Medulla oblongata (tissue), 1 donor: ENCODE measurements around the gene BHLHA15.
A peak's percentile ranks its signal among the peaks of the same experiment; 100 is the strongest.

ENCODE experiments used
- DNase-seq: peaks from one replicate; pipeline ENCODE4 v3.0.0-alpha.2; 2015; ENCODE audit errors: extremely low spot score

Gene BHLHA15

GRCh38 chr7:98211221-98211675, at the start of gene BHLHA15:
TSS of gene BHLHA15 (plus strand) at chr7:98211439. CDS start at chr7:98212310, 871 bp downstream.
- DNase-seq = no peak

DNA sequence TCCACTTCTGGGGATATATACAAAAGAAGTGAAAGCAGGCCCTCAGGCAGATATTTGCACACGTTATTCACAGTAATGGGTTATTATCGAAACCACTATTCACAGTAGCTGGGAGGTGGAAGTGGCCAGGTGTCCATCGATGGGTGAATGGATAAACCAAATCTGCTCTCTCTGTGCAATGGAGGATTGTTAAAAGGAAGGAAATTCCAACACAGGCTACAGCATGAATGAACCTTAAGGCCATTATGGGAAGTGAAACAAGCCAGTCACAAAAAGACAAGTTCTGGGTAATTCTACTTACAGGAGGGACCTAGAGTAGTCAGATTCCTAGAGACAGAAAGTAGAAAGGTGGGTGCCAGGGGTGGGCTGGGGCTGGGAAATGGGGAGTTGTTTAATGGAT, 48.5 kb upstream of the BHLHA15 start:
- DNase-seq = no peak

DNA sequence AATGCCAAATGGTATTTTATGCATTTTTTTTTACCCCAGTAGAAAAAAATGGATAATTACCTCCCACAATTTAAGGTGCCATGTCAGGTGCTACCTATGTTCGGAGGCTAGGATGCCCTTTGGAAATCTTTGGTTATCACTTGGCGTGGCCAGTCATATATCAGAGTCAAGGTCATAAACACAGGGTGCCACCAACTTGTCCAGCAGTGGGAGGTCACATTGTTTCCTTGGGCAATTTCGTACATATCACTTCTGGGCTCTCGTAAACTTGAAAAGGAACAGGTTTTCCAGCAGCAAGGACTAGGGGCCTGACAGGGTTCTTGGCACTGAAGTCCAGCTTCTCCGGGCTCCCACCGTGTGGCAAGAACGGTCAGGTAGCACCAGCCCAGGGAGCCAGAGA, 48.0 kb upstream of the BHLHA15 start:
- no peak for DNase-seq

DNA sequence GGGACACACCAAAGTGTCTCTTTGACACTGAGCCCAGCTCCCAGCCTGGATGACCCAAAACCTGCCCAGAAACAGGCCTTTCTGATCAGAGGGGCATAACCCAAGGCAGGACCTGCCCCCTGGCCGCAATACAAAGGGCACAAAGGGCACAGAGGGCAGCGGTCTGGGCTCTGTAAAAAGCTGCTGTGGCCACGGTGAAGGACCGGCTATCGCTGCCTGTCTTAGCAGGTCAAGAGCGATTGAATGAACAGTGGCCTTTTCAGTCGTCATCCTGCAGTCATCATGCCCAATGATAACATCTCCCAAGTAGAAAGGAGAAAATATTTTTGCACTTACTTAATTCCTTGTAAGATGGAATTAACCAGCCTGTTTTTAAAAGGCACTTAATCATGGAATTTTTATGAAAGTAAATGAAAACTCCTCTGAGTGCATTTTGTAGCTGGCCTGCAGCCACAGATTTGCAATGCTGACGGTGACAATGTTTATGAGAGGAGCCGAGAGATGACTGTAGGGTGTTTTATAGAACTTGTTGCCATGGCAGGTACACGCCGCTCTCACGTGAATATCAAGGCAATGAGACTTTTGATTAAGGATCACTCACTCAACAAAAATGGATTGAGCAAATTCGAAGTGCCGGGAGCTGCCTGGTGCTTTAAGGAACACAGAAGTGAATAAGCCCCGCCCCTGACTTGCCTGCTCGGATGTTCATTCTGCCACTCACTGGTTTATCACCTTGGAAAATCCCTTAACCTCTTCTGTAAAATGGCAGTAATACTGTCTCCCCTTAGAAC, 47.3 kb upstream of the BHLHA15 start:
- no peak for DNase-seq

- peak; percentile 49 for DNase-seq
Observed at GRCh38 chr7:98165827-98166667, 45.2 kb upstream of the BHLHA15 start.

GRCh38 chr7:98166668-98166970, 44.6 kb upstream of the BHLHA15 start:
- DNase-seq = no peak

- DNase-seq = no peak
Observed at GRCh38 chr7:98167653-98168052, 43.6 kb upstream of the BHLHA15 start.

DNA sequence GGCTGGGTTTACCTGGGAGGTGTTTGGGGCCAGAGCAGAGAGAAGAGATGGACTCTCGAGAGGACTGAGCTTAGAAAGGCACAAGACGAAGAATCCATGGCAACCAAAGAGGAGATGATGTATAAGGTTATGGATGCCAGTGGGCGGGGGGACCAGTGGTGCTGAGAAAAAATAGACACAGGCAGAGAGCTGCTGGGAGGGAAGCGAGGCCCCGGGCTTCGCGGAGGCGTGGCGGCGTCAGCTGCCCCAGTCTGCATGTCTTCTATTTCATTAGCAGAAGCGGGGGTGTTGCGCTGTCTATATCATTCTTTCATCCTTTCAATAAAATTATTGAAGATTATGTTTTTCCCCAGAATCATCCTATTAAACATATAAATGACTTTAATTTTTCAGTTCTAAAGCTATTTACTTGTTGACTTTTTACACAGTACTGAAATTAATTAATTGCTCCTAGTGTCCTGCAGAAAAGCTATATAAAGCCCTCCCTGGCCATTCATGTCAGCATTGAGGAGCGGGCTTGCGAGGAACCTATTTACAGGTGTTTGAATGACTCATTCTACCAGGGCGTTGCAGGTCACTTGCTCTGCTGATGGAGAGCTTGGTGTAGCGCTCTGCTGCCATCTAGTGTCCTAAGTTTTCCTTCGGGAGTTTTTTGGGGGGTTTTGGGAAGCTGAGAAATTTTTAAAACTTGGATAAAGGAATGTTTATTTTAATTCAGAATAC, 42.9 kb upstream of the BHLHA15 start:
- peak; percentile 75 for DNase-seq

- DNase-seq = no peak
Observed at GRCh38 chr7:98168904-98169621, 42.2 kb upstream of the BHLHA15 start.

- DNase-seq = peak; percentile 34
Observed at GRCh38 chr7:98170966-98171365, 40.3 kb upstream of the BHLHA15 start.

DNA sequence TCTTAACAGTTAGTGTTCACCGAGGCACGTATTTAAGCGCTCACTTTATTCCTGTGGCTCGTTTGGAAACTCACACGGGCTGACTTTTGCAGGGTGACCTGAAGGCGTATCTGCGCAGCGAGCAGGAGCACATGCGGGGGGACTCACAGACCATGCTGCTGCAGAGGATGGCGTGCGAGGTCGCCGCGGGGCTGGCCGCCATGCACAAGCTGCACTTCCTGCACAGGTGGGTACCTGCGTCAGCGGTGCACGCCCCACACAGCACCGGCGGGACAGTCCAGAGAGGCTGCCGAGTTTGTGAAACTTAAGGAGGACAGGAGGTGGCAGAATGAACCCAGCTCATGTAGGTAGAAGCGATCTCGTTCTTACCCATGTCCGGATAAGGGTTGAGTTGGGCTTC, 39.8 kb upstream of the BHLHA15 start:
- DNase-seq = no peak

DNA sequence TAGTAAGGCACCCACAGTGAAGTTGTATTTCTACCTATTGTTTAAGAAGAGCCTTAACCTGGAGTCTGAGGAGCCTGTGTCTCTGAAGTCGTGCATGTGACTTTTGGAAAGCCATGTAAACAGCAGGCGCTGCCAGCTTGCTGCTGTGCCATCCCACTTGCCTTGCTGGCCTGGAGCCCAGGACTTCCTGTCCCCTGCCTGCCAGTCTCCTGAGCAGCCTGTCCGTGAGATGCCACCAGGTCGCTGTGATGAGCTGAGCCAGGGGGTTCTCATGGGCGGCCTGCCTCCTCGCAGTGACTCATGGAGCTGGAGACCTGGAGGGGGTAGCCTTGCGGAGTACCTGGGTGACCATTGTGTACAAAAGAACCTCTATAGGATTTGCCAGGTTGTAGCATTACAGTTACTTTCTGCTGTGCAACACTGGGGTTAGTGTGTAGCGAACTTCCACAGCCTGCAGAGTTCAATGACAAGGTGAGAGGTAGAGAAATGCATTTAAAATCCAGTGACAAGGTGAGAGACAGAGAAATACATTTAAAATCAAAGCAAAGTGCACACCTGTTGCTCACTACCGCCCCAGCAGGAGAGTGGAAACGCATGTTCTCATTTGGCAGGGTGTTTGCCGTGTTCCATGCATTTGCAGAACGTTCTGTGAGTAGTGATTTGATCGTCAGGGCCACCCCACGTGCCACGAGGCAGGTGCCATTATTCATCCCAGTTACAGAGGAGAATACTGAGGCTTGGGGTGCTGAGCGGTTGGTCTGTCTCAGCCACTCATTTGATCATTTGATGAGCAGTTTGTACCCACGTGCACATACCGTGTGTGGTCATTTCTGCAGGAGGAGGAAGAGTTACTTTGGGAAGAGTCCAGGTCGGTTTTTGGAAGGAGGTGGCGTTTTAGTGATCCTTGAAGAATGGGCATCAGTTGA, 36.6 kb upstream of the BHLHA15 start:
- peak; percentile 69 for DNase-seq

- no peak for DNase-seq
Observed at GRCh38 chr7:98175260-98175940, 35.8 kb upstream of the BHLHA15 start.

GRCh38 chr7:98177553-98177952, 33.7 kb upstream of the BHLHA15 start:
- no peak for DNase-seq

DNA sequence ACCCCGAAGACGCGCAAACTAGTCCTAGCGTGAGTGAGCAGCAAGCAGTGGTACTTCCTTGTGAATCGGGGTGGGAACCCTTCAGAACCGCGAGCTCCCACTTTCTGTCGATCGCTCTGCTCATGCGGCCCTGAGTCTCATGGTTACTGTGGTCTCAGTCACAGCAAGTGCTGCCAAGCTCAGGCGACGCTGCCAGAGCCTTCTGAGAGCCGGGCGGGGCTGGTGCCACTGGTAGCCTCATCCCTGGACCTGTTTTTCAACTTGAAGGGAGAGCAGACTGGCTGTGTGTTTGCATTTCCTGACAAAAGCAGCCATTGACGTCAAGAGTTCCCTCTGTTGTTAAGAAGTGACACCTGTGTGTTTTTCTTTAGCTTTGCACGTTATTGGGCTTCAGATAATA, 32.9 kb upstream of the BHLHA15 start:
- peak; percentile 85 for DNase-seq

DNA sequence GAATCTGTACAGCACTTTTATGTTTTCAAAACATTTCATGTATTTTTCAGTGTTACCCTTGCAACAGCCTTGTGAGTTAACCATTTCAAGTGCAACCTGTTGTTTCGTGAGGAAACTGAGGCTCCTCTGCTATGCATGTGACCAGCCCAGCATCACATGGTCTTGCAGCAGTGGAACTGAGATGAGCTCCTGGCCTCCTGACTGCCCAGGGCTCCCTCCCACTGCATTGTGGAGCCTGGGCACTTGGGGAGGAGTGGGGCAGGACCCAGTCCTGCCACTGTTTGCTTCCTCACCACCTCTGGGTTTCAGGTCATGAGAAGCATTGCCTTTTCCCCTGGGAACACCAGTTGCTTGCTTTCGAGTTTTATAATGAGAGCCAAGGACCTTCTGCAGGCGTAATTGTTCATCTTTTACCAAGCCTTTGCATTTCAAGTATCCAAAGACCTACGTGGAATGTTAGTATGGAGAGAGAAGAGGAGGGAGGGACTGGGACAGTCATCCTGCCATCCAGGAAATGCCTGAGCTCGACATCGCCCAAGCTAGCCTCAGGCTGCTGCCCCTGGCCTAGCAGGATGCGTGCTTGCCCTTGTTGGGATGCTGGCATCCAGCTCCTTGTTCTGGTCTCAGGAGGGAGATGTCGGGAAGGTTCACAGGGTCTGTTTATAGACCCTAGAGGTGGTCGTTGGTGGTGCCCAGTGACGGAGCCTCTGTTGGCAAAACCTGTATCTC, 32.3 kb upstream of the BHLHA15 start:
- DNase-seq = no peak

DNA sequence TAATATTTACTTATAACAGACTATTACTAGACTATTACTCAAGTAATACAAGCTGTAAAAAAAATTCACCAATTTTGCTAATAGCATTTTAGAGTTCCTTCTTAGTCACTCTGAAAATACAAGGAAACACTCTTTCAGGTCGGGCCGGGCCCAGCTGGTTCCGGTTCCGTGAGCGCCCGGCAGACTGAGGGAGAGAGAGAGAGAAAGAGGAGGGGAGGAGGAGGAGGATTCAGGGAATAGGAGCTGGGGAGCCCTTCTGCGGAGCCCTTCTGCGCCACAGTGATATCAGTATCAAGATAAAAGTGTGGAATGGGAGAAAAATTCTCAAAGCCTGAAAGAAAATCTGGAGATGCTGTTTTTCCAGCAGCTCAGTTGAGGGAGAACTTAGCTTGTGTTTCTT, 30.5 kb upstream of the BHLHA15 start:
- no peak for DNase-seq

- DNase-seq = no peak
Observed at GRCh38 chr7:98185101-98185500, 26.1 kb upstream of the BHLHA15 start.

DNA sequence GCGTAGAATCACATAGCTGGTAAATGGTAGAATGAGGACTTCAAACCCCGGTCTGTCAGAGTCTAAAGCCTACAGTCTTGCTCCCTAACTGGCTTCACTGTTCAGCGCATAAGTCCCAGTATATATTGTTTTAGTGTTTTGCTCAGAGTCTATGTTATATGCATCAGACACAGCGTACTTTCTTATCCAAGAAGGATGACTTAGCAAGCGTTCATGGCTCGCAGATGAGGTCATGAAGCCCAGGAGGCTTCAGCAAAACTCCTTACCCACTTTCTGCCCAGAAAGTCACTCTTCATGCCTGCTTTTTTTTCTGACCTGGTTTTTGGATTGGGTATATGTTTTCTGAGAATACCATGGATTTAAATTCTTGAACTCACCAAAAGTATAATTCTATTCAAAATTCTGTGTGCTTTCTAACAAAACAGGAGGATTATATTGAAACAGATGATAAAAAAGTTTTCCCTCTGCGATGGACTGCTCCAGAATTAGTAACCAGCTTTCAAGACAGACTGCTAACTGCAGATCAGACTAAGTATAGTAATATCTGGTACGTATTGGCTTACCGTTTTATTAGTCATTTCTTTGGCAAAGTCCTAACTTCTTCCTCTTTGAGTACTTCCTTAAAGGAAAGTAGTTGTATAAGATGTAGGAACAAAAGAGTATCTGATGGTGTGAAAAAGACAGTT, 24.6 kb upstream of the BHLHA15 start:
- DNase-seq = no peak
